HepG2 (cell line): ENCODE results near the gene GPR183. TPM values are rescaled to one million over a fixed set of nuclear protein-coding genes. Genes with fewer than 3 reads are reported as not detected.

Experiments
- ATAC-seq: fragments of 200-7000 bp; cut with Tn5 transposase; 3 replicates; pipeline ENCODE4 v1.9.1; 2020; ENCODE audit warnings: mild to moderate bottlenecking, moderate library complexity
- BruUV-seq: library from RNA; stranded (reverse); fragments of 400-500 nt; replicated peaks from 2 replicates; lab custom pipeline; 2021; lab: Mats Ljungman, UMichigan
- CTCF ChIA-PET: fragments of 300-600 bp; formaldehyde crosslinking; extraction: SDS; loops from one replicate; lab custom pipeline; 2021; ENCODE audit warnings: low total read pairs, inconsistent platforms, low intra/inter-chr PET ratio; lab: Yijun Ruan, JAX
- POLR2A ChIA-PET: fragments of 350-600 bp; sonication (Branson Sonifier 250); formaldehyde crosslinking; loops from one replicate; lab custom pipeline; 2020; ENCODE audit warnings: antibody characterized with exemption, inconsistent platforms; lab: Yijun Ruan, JAX
- DNase-seq: peaks from one replicate; pipeline ENCODE4 v3.0.0-alpha.2; 2015; ENCODE audit warnings: low spot score
- FAIRE-seq: peaks from 3 replicates; lab custom pipeline; 2011; peaks lifted over from hg19 to GRCh38; lab: Jason Lieb, UNC
- H2AFZ ChIP-seq: one replicate; pipeline ENCODE4 v1.6.1; 2011; ENCODE audit warnings: low read length, inconsistent platforms
- H3K27ac ChIP-seq: fragments of 300-600 bp; 3 replicates; pipeline ENCODE4 v1.8.0; 2011; ENCODE audit warnings: mixed run types, mild to moderate bottlenecking, mixed read lengths, low read length, inconsistent platforms; ENCODE audit not compliant: insufficient read depth; ENCODE audit errors: extremely low read length
- H3K27me3 ChIP-seq, 2 experiments: fragments of 200-600 bp in 1 of 2; 2 replicates in 1 of 2; 3 replicates in 1 of 2; pipeline versions ENCODE4 v1.6.0 to v1.8.0; 2011; ENCODE audit warnings: low read length in 2 of 2, mild to moderate bottlenecking in 2 of 2, moderate library complexity in 2 of 2, inconsistent platforms in 1 of 2; ENCODE audit not compliant: insufficient read depth in 2 of 2, control insufficient read depth in 1 of 2
- H3K36me3 ChIP-seq, 2 experiments: fragments of 200-600 bp in 1 of 2; replicated peaks in 1 of 2; 2 replicates in 1 of 2; 3 replicates in 1 of 2; pipeline versions ENCODE4 v1.5.1 to v1.8.0; 2011; ENCODE audit warnings: low read length in 2 of 2, inconsistent platforms in 1 of 2; ENCODE audit not compliant: insufficient read depth in 2 of 2, control insufficient read depth in 1 of 2
- H3K4me1 ChIP-seq: 2 replicates; pipeline ENCODE4 v1.5.1; 2012; ENCODE audit warnings: low read length, inconsistent platforms; ENCODE audit not compliant: insufficient read depth
- H3K4me2 ChIP-seq: 2 replicates; pipeline ENCODE4 v1.6.0; 2011; ENCODE audit warnings: low read depth, low read length, inconsistent platforms
- H3K4me3 ChIP-seq, 3 experiments: fragments of 200-600 bp in 1 of 3; sonication (generic), shearing (Covaris generic) in 1 of 3; replicated peaks in 1 of 3; 2 replicates each; pipeline ENCODE4 v1.5.1; 2011 to 2016; ENCODE audit warnings: low read length in 3 of 3, inconsistent platforms in 2 of 3, low read depth in 2 of 3, mild to moderate bottlenecking in 2 of 3, control low read depth in 1 of 3, mixed read lengths in 1 of 3; ENCODE audit not compliant: insufficient read depth in 1 of 3
- H3K79me2 ChIP-seq: one replicate; pipeline ENCODE4 v1.6.1; 2011; ENCODE audit warnings: low read length, inconsistent platforms; ENCODE audit not compliant: insufficient read depth
- H3K9ac ChIP-seq: 2 replicates; pipeline ENCODE4 v1.6.0; 2011; ENCODE audit warnings: mild to moderate bottlenecking, low read depth, low read length, inconsistent platforms; ENCODE audit not compliant: insufficient read depth
- H3K9me3 ChIP-seq: 2 replicates; pipeline ENCODE4 v1.5.1; 2012; ENCODE audit warnings: mild to moderate bottlenecking, low read length
- H4K20me1 ChIP-seq: 2 replicates; pipeline ENCODE4 v1.6.0; 2011; ENCODE audit warnings: inconsistent platforms, mild to moderate bottlenecking, low read length, moderate library complexity; ENCODE audit not compliant: insufficient read depth
- ATF3 ChIP-seq: sonication (generic); formaldehyde crosslinking; IDR thresholded peaks from 2 replicates; pipeline ENCODE4 v1.4.0; 2020; ENCODE audit warnings: missing genetic modification reagents
- ATM ChIP-seq: fragments of 450-650 bp; IDR thresholded peaks from 2 replicates; pipeline ENCODE4 v1.7.1; 2017; ENCODE audit warnings: mild to moderate bottlenecking, borderline replicate concordance
- BRD4 ChIP-seq: sonication (generic); formaldehyde crosslinking; IDR thresholded peaks from 2 replicates; pipeline ENCODE4 v1.4.0; 2020; ENCODE audit warnings: missing genetic modification reagents
- HDAC6 ChIP-seq: fragments of 200-600 bp; sonication (generic); IDR thresholded peaks from 2 replicates; pipeline ENCODE4 v1.7.0; 2017; ENCODE audit warnings: mild to moderate bottlenecking, antibody characterized with exemption, low read length, low read depth
- HNF1A ChIP-seq, 2 experiments: sonication (generic) in 1 of 2; formaldehyde crosslinking in 1 of 2; IDR thresholded peaks; 2 replicates each; pipeline versions ENCODE4 v1.4.0 to v1.6.1; 2016 to 2020; ENCODE audit warnings: borderline replicate concordance in 1 of 2, low read depth in 1 of 2, mild to moderate bottlenecking in 1 of 2, missing genetic modification reagents in 1 of 2
- HNRNPH1 ChIP-seq: fragments of 200-400 bp; formaldehyde crosslinking; optimal IDR thresholded peaks from 2 replicates; pipeline ENCODE3; 2017; ENCODE audit warnings: mild to moderate bottlenecking, low read depth, low read length
- TEAD2 ChIP-seq: sonication (generic); formaldehyde crosslinking; IDR thresholded peaks from 2 replicates; pipeline ENCODE4 v1.9.0; 2021; ENCODE audit warnings: missing genetic modification reagents
- TFE3 ChIP-seq: IDR thresholded peaks from 2 replicates; pipeline ENCODE4 v1.6.1; 2016
- ZFP1 ChIP-seq: IDR thresholded peaks from 2 replicates; pipeline ENCODE4 v1.6.1; 2016
- ZNF101 ChIP-seq: sonication (generic); formaldehyde crosslinking; IDR thresholded peaks from 2 replicates; pipeline ENCODE4 v1.4.0; 2020; ENCODE audit warnings: mild to moderate bottlenecking, low read depth, missing genetic modification reagents, borderline replicate concordance
- ZNF234 ChIP-seq: sonication (generic); formaldehyde crosslinking; conservative IDR thresholded peaks from 2 replicates; pipeline ENCODE4 v1.5.1; 2020; ENCODE audit warnings: mild to moderate bottlenecking, missing genetic modification reagents
- ZNF3 ChIP-seq: IDR thresholded peaks from 2 replicates; pipeline ENCODE4 v1.7.0; 2017; ENCODE audit warnings: inconsistent platforms
- ZNF672 ChIP-seq: sonication (generic); formaldehyde crosslinking; IDR thresholded peaks from 2 replicates; pipeline ENCODE4 v1.8.1; 2022; ENCODE audit warnings: missing genetic modification reagents
- WGBS: methylation state at CpG from one replicate; pipeline ENCODE4 v1.1.6; 2017; ENCODE audit warnings: low lambda C conversion rate; 5-methylcytosine and 5-hydroxymethylcytosine counted together
- in situ Hi-C: cut with HindIII; loops from 2 replicates; pipeline ENCODE4 v1.10.0; 2017; ENCODE audit warnings: low pct_unique_long_range_greater_than_20kb; ENCODE audit not compliant: extremely low pct_ligation_motif_present
- intact Hi-C: fragments of 100-400 bp; cut with micrococcal nuclease; formaldehyde crosslinking; loops from one replicate; pipeline ENCODE4 v1.10.0; 2022; ENCODE audit not compliant: unreplicated experiment
- polyA plus RNA-seq, 8 experiments: library from polyadenylated mRNA; depleted of rRNA in 3 of 8; stranded (reverse) in 7 of 8; unstranded in 1 of 8; fragments of >200 nt; fragmentation: Illumina TruSeq in 4 of 8; extraction: Trizol in 4 of 8; gene quantifications; 2 replicates each; pipeline versions ENCODE4 v1.2.1 to v1.2.3, GENCODE V29; 2011 to 2016; ENCODE audit warnings: low read depth in 4 of 8, missing spikeins in 1 of 8, mixed read lengths in 1 of 8; ENCODE audit not compliant: insufficient read depth in 1 of 8
- total RNA-seq, 5 experiments: library from RNA; depleted of rRNA; stranded (reverse); fragments of >200 nt; fragmentation: Illumina TruSeq; extraction: Trizol; gene quantifications; 2 replicates each; pipeline ENCODE4 v1.2.3, GENCODE V29; 2016; ENCODE audit warnings: low read depth in 1 of 5

GPR183 gene
- total and polyA plus RNA-seq, 2 of the 13 experiments (the other 11 are each of a cell fraction or from before 2014, with no cell fraction given), result not detected

DNA sequence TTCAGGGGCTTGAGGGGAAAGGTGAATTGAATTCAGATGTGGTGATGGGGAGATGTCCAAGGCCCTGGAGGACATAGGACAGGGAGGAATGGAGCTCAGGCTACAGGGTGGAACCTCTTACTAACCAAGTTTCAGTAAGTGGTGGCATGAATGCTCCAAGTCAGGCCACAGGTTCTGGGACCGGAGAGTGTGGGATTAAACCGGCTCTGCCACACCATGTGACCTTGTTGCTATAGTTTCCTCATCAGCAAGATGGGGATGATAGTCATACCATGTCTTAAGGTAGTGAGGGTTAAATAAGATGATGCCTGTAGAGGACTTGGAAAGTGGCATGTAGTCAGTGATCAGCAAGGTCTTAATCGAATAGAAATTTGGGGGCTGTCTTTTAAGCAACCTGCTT lies 16.3 kb downstream of the GPR183 start:
- 93% methylated on average over 3 of the region's 3 CpGs for WGBS
- no peak overlapping the region for H2AFZ ChIP-seq
- no peak overlapping the region for H3K9ac ChIP-seq
- no peak for FAIRE-seq
- no TSS peak for BruUV-seq
- H3K4me1 ChIP-seq, result peaks cover 3% of the 10 kb centered on the region
- POLR2A ChIA-PET, result no interaction called here
- no peak for TF ChIP-seq HDAC6
- TF ChIP-seq TFE3 (CRISPR knock-in tag), result no peak
- no peak for TF ChIP-seq ZNF101 (CRISPR knock-in tag)
- TF ChIP-seq ZNF3 (CRISPR knock-in tag), result no peak
- TF ChIP-seq ZNF672 (CRISPR knock-in tag), result no peak
- no peak for TF ChIP-seq HNRNPH1
- no peak for TF ChIP-seq ZFP1
- no peak for TF ChIP-seq ZNF234 (CRISPR knock-in tag)
- TF ChIP-seq ATF3 (CRISPR knock-in tag), result no peak
- TF ChIP-seq BRD4 (CRISPR knock-in tag), result no peak
- no peak for TF ChIP-seq HNF1A (IDR thresholded peaks at IDR 0.05; ENCODE audit: low read depth)
- TF ChIP-seq HNF1A (CRISPR knock-in tag; IDR thresholded peaks at IDR 0.05; ENCODE audit: borderline replicate concordance), result no peak
- TF ChIP-seq ATM, result no peak
- TF ChIP-seq TEAD2, result no peak
- TF ChIP-seq, all 625 proteins: peak for 0
- ATAC-seq, result no peak
- no peak overlapping the region for H3K4me2 ChIP-seq
- no peak for DNase-seq
- H3K27ac ChIP-seq, result no peak overlapping the region
- H4K20me1 ChIP-seq, result no peaks in the 10 kb centered on the region
- H3K4me3 ChIP-seq, result no peak overlapping the region
- CTCF ChIA-PET, result no interaction called here
- H3K36me3 ChIP-seq, result peaks cover 5 to 11% of the 10 kb centered on the region in 2 experiments; a peak in 4 of 5 replicates
- H3K79me2 ChIP-seq, result no peaks in the 10 kb centered on the region
- H3K9me3 ChIP-seq, result no peaks in the 10 kb centered on the region
- no peaks in the 10 kb centered on the region for H3K27me3 ChIP-seq
- in situ Hi-C loops (no loop called here), intact Hi-C loops (no loop called here)
